A673 (cell line): ENCODE data around the gene MAFF. TPM values are rescaled to one million over a fixed set of nuclear protein-coding genes. Genes with fewer than 3 reads are reported as not detected.

Experiments
- BruUV-seq: library from RNA; stranded (reverse); fragments of 400-500 nt; replicated peaks from 2 replicates; lab custom pipeline; 2021; lab: Mats Ljungman, UMichigan
- CTCF ChIA-PET: fragments of 300-600 bp; sonication (Branson Sonifier 250); formaldehyde crosslinking; loops from one replicate; lab custom pipeline; 2022; ENCODE audit warnings: antibody characterized with exemption; lab: Charles Lee
- POLR2A ChIA-PET: fragments of 300-600 bp; sonication (Branson Sonifier 250); formaldehyde crosslinking; loops from one replicate; lab custom pipeline; 2022; ENCODE audit warnings: antibody characterized with exemption; ENCODE audit not compliant: low non-redundant PET; lab: Charles Lee
- DNase-seq: peaks from one replicate; pipeline ENCODE4 v3.0.0-alpha.2; 2015; ENCODE audit warnings: low spot score
- H3K27ac ChIP-seq: fragments of 200-600 bp; sonication (generic); 2 replicates; pipeline ENCODE4 v1.5.1; 2016; ENCODE audit warnings: mixed run types, low read depth, mild to moderate bottlenecking, mixed read lengths, antibody characterized with exemption, low read length; ENCODE audit not compliant: poor library complexity, severe bottlenecking
- H3K27me3 ChIP-seq: fragments of 200-600 bp; sonication (generic); replicated peaks from 2 replicates; pipeline ENCODE4 v1.6.1; 2017; ENCODE audit warnings: mixed run types, low read depth, mild to moderate bottlenecking, mixed read lengths, antibody characterized with exemption, low read length; ENCODE audit not compliant: insufficient read depth, poor library complexity
- H3K36me3 ChIP-seq: fragments of 200-600 bp; sonication (generic); 2 replicates; pipeline ENCODE4 v1.6.1; 2016; ENCODE audit warnings: mixed run types, mild to moderate bottlenecking, mixed read lengths, antibody characterized with exemption, low read length; ENCODE audit not compliant: insufficient read depth, poor library complexity, severe bottlenecking
- H3K4me1 ChIP-seq: fragments of 200-600 bp; sonication (generic); 2 replicates; pipeline ENCODE4 v1.6.1; 2017; ENCODE audit warnings: mixed run types, mild to moderate bottlenecking, mixed read lengths, antibody characterized with exemption, low read length; ENCODE audit not compliant: insufficient read depth, poor library complexity, severe bottlenecking
- H3K4me3 ChIP-seq: fragments of 200-600 bp; sonication (generic); 2 replicates; pipeline ENCODE4 v1.5.1; 2016; ENCODE audit warnings: low read depth, mixed run types, mild to moderate bottlenecking, mixed read lengths, low read length; ENCODE audit not compliant: poor library complexity, severe bottlenecking
- H3K9me3 ChIP-seq: fragments of 200-600 bp; sonication (generic); 2 replicates; pipeline ENCODE4 v1.6.1; 2016; ENCODE audit warnings: mixed run types, low read depth, mild to moderate bottlenecking, mixed read lengths, antibody characterized with exemption, low read length; ENCODE audit not compliant: poor library complexity, severe bottlenecking
- CTCF ChIP-seq: fragments of 300-800, 200-600 bp; sonication (generic); conservative IDR thresholded peaks from 2 replicates; pipeline ENCODE4 v1.5.1; 2017; ENCODE audit warnings: low read depth, mild to moderate bottlenecking, antibody characterized with exemption, low read length, moderate library complexity, mixed read lengths
- EZH2 ChIP-seq: fragments of 200-600 bp; sonication (generic); IDR thresholded peaks from 2 replicates; pipeline ENCODE4 v1.6.1; 2017; ENCODE audit warnings: borderline replicate concordance, low read depth, mild to moderate bottlenecking, mixed read lengths, antibody characterized with exemption, low read length; ENCODE audit not compliant: poor library complexity, severe bottlenecking
- intact Hi-C: fragments of 100-400 bp; cut with micrococcal nuclease; formaldehyde crosslinking; loops from one replicate; pipeline ENCODE4 v1.10.0; 2022; ENCODE audit not compliant: unreplicated experiment
- total RNA-seq: library from RNA; stranded (reverse); gene quantifications from 2 replicates; pipeline ENCODE4 v1.2.3, GENCODE V29; 2021

The MAFF gene
- total RNA-seq, 1 experiment from 2014 or later: 6.3 TPM

DNA sequence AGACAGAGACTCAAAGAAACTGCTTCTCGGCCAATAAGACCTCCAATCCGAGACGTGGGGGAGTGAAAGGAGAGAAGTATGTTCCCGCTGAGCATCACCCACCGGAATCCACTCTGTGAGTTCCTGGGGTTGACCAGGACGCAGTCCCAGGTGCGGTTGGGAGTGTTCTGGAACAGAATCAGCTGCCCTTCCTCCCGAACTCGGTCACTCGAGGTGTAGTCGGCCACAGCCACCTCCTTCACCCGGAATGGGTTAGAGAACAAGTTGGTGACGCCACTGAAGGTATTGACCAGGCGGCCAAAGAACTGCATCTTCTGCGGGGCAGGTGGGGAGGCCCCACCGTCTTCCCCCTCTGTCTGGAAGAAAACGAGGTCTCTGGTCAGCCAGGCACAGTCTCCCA lies 32.7 kb upstream of the MAFF start:
- POLR2A ChIA-PET: no interaction called here
- intact Hi-C loops: no loop called here
- no TSS peak for BruUV-seq

GRCh38 chr22:38170469-38170868 lies 31.3 kb upstream of the MAFF start:
- Histone ChIP-seq H3K27me3 (no peaks in the 10 kb centered on the region), H3K9me3 (no peaks in the 10 kb centered on the region), H3K4me1 (peaks cover 7% of the 10 kb centered on the region), H3K4me3 (no peak overlapping the region), H3K27ac (no peak overlapping the region), H3K36me3 (peaks cover 9% of the 10 kb centered on the region)
- intact Hi-C loops: no loop called here
- TF ChIP-seq EZH2: no peak
- TF ChIP-seq CTCF: no peak
- POLR2A ChIA-PET: no interaction called here
- no TSS peak for BruUV-seq
- DNase-seq: no peak
- CTCF ChIA-PET: no interaction called here

More for the DNA sequence above, 32.7 kb upstream of the MAFF start:
- no peaks in the 10 kb centered on the region for H3K9me3 ChIP-seq
- H3K36me3 ChIP-seq: peaks cover 12% of the 10 kb centered on the region
- DNase-seq: no peak
- no peak overlapping the region for H3K27ac ChIP-seq
- CTCF ChIA-PET: no interaction called here
- no peak overlapping the region for H3K4me3 ChIP-seq
- no peaks in the 10 kb centered on the region for H3K27me3 ChIP-seq
- peaks cover 7% of the 10 kb centered on the region for H3K4me1 ChIP-seq
- TF ChIP-seq CTCF: no peak
- no peak for TF ChIP-seq EZH2

DNA sequence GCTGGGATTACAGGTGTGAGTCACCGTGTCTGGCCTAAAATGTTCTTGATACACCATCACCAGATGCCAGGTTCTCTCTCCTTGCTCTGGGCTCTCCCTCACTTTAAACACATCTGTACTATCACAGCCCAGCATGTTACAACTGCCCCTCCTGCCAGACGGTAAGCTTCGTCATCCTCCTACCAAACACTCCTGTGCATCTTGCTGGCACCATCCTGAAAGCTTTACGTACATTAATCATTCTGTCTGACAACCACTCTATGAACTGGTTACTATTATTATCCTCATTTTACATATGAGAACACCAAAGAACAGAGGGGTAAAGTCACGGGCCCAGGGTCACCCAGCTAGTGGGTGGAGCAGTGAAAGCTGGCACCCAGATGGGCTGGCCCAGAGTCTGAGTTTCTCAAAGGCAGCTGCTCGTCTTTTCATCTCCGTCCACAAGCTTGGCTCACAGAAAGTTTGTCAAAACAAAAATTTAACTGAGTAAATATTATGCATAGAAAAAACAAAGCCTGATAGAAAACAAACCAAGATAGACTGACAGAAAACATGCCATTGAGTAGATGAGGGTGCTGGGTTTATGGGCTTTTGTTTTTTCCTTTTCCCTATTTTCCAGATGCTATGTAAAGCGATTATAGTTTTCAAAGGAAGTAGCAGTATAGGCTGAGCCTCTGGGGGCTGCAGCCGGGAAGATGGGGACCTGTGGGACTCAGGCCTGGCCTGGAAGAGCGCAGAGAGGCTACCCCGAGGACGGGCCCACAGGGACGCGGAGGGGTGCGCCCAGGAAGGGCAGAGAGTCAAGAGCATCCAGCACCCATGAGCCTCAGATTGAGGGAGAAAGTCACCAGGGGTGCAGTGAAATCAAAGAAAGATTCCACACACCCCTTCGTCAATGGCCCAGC lies 29.6 kb upstream of the MAFF start:
- POLR2A ChIA-PET: no interaction called here
- Histone ChIP-seq H3K27ac (no peak overlapping the region), H3K27me3 (no peaks in the 10 kb centered on the region), H3K9me3 (no peaks in the 10 kb centered on the region), H3K4me3 (no peak overlapping the region), H3K36me3 (peaks cover 4% of the 10 kb centered on the region), H3K4me1 (peaks cover 7% of the 10 kb centered on the region)
- DNase-seq: no peak
- intact Hi-C loops: no loop called here
- BruUV-seq: no TSS peak
- TF ChIP-seq CTCF: no peak
- TF ChIP-seq EZH2: no peak
- CTCF ChIA-PET: no interaction called here
